GM12864 (cell line): Measurements from ENCODE around the gene ATP5MG.

Experiments used
- DNase-seq: peaks from one replicate; pipeline ENCODE4 v3.0.0-alpha.2; 2011; ENCODE audit warnings: low read depth
- H3K4me3 ChIP-seq: 2 replicates; pipeline ENCODE4 v1.5.1; 2011; ENCODE audit warnings: mild to moderate bottlenecking, low read depth, low read length, control low read depth
- CTCF ChIP-seq: IDR thresholded peaks from 2 replicates; pipeline ENCODE4 v1.5.1; 2011; ENCODE audit warnings: low read depth, mild to moderate bottlenecking, moderate library complexity, low read length, control low read depth, inconsistent platforms; ENCODE audit errors: missing control alignments

The ATP5MG gene

GRCh38 chr11:118449316-118449918 is 48.0 kb downstream of the ATP5MG start:
- TF ChIP-seq CTCF = no peak
- no peak overlapping the region for H3K4me3 ChIP-seq
- no peak for DNase-seq

GRCh38 chr11:118450451-118450850 is 49.0 kb downstream of the ATP5MG start:
- H3K4me3 ChIP-seq = no peak overlapping the region
- no peak for DNase-seq
- no peak for TF ChIP-seq CTCF
